Ascending aorta (tissue), 2 donors: ENCODE results near the gene SSU72. TPM values are rescaled to one million over a fixed set of nuclear protein-coding genes. Genes with fewer than 3 reads are reported as not detected.
"Not testable (repeated sequence)": the region's sequence is repeated elsewhere in the genome, so short reads cannot be mapped to it uniquely, and the experiment has no call there.

Source experiments
- DNase-seq, 2 donors: peaks; one replicate each; pipeline ENCODE4 v3.0.0-alpha.2; 2019; ENCODE audit warnings: low spot score in 2 of 2
- H3K27ac ChIP-seq, 2 donors: fragments of 200-600 bp; sonication (generic); one replicate each; pipeline ENCODE4 v1.5.1; 2016 to 2017; ENCODE audit warnings: mild to moderate bottlenecking in 1 of 2
- H3K27me3 ChIP-seq: fragments of 200-600 bp; sonication (generic); one replicate; pipeline ENCODE4 v1.5.1; 2017
- H3K36me3 ChIP-seq, 2 donors: fragments of 200-600 bp; sonication (generic); one replicate each; pipeline ENCODE4 v1.5.1; 2016
- H3K4me1 ChIP-seq, 2 donors: fragments of 200-600 bp; sonication (generic); one replicate each; pipeline ENCODE4 v1.5.1; 2016 to 2017; ENCODE audit warnings: mild to moderate bottlenecking in 1 of 2
- H3K4me3 ChIP-seq, 2 donors: fragments of 200-600 bp; sonication (generic); one replicate each; pipeline ENCODE4 v1.5.1; 2016 to 2017; ENCODE audit warnings: mild to moderate bottlenecking in 1 of 2
- H3K9me3 ChIP-seq, 2 donors: fragments of 200-600 bp; sonication (generic); one replicate each; pipeline ENCODE4 v1.5.1; 2016
- CTCF ChIP-seq, 3 experiments: fragments of 200-600 bp in 2 of 3; fragments of 450-650 bp in 1 of 3; sonication (generic) in 2 of 3; IDR thresholded peaks; one replicate each; pipeline ENCODE4 v1.5.1; 2016 to 2019; ENCODE audit warnings: antibody characterized with exemption in 3 of 3, mild to moderate bottlenecking in 1 of 3, moderate library complexity in 1 of 3
- intact Hi-C: fragments of 100-400 bp; cut with DNase I; formaldehyde crosslinking; loops from one replicate; pipeline ENCODE4 v1.15.1; 2023
- total RNA-seq: library from RNA; depleted of rRNA; stranded (reverse); fragments of >200 nt; gene quantifications from one replicate; pipeline ENCODE4 v1.1.0, GENCODE V29; 2016

The SSU72 gene
- total RNA-seq, 1 donor from 2014 or later, result 50.1 TPM

- no peaks in the 10 kb centered on the region for H3K9me3 ChIP-seq
- peaks cover 1 to 5% of the 10 kb centered on the region in 2 donors for H3K36me3 ChIP-seq
- intact Hi-C loops, result loop anchor here (1.0 to 10.0 kb wide), 6 partner anchors 40 to 396 kb away; partner anchors contain the start of genes ATAD3B, C1orf159, MIB2 and MRPL20
- H3K4me1 ChIP-seq, result peaks cover 0 to 7% of the 10 kb centered on the region in 2 donors
- no peaks in the 10 kb centered on the region for H3K27me3 ChIP-seq
- no peak for TF ChIP-seq CTCF (IDR thresholded peaks at IDR 0.05)
- H3K4me3 ChIP-seq, result peak within 1 kb of the TSS; percentile 81
- H3K27ac ChIP-seq, result peak within 1 kb of the TSS; percentile 85 to 93
- peak; percentile 89 to 99 for DNase-seq
Observed at GRCh38 chr1:1511533-1512285, 63.0 kb downstream of the SSU72 start, which contains the start of gene ATAD3A. Gene ATAD3A (plus strand): TSS chr1:1512162. CDS start chr1:1512269, 107 bp downstream.

GRCh38 chr1:1510912-1511532 is 63.6 kb downstream of the SSU72 start:
- H3K4me1 ChIP-seq, result peaks cover 0 to 7% of the 10 kb centered on the region in 2 donors
- H3K27ac ChIP-seq, result peak overlapping the region; percentile 85 to 93
- DNase-seq, result no peak
- intact Hi-C loops, result loop anchor here (1.0 to 10.0 kb wide), 4 partner anchors 40 to 396 kb away; partner anchors contain the start of genes ATAD3B, C1orf159 and MRPL20
- TF ChIP-seq CTCF (IDR thresholded peaks at IDR 0.05), result no peak
- peak overlapping the region; percentile 81 for H3K4me3 ChIP-seq
- no peaks in the 10 kb centered on the region for H3K27me3 ChIP-seq
- H3K9me3 ChIP-seq, result no peaks in the 10 kb centered on the region
- H3K36me3 ChIP-seq, result no peaks in the 10 kb centered on the region

- H3K9me3 ChIP-seq, result not testable (repeated sequence)
Observed at GRCh38 chr1:1509465-1509850, 65.2 kb downstream of the SSU72 start.

DNA sequence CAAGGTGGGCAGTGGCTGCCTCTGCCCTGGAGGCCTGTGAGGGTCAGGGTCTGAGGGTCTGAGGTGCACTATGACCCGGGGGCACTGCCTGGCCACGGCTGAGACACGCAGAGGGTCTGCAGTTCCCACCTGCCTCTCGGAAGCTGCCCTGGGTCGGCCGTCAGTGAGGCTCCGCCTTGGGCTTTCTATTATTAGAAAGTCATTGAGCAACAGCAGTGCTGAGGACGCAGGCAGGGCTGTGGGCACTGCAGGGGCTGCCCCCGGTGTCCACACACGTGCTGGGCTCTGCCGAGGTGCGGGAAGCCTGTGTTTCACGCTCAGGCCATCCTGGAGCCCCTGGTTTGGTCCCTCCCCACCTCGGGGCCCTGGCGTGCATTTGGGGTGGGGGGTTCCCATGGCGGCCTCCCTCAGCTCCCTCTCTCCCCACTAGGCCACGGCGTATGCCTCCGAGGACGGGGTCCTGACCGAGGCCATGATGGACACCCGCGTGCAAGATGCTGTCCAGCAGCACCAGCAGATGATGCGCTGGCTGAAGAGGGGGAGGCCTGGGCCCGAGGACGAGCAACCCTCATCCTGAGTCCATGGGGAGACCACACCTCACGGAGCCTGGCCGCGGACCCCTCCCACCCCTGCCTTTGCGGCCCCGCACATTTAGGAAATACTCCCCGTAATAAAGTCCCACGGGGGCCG is 65.7 kb downstream of the SSU72 start:
- H3K36me3 ChIP-seq, H3K4me3 ChIP-seq, H3K9me3 ChIP-seq, intact Hi-C loops, H3K27ac ChIP-seq, DNase-seq, H3K27me3 ChIP-seq: not testable (repeated sequence)
- H3K4me1 ChIP-seq, result peaks cover 0 to 10% of the 10 kb centered on the region in 2 donors

More at GRCh38 chr1:1509465-1509850, 65.2 kb downstream of the SSU72 start:
- H3K4me1 ChIP-seq, result peaks cover 0 to 10% of the 10 kb centered on the region in 2 donors
- DNase-seq, intact Hi-C loops, H3K27ac ChIP-seq, H3K36me3 ChIP-seq, H3K4me3 ChIP-seq, H3K27me3 ChIP-seq: not testable (repeated sequence)

DNA sequence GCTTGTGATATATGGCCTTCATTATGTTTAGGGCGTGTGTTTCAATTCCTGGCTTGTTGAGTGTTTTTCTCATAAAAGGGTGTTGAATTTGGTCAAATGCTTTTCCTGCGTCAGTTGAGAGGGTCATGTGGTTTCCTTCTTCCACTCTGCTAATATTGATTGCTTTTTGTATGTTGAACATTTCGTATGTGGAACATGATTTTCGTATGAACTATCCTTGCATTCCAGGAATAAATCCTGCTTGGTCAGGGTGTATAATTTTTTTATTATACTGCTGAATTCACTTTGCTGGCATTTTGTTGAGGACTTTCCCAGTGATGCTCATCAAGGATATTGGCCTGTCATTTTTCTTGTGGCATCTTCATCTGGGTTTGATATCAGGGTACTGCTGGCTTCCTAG is 67.4 kb downstream of the SSU72 start:
- intact Hi-C loops, result no loop called here
- H3K4me3 ChIP-seq, result no peak overlapping the region
- no peaks in the 10 kb centered on the region for H3K36me3 ChIP-seq
- H3K27me3 ChIP-seq, result no peaks in the 10 kb centered on the region
- no peak for DNase-seq
- no peak for TF ChIP-seq CTCF (IDR thresholded peaks at IDR 0.05)
- H3K4me1 ChIP-seq, result peaks cover 0 to 10% of the 10 kb centered on the region in 2 donors
- H3K27ac ChIP-seq, result no peak overlapping the region
- no peaks in the 10 kb centered on the region for H3K9me3 ChIP-seq

DNA sequence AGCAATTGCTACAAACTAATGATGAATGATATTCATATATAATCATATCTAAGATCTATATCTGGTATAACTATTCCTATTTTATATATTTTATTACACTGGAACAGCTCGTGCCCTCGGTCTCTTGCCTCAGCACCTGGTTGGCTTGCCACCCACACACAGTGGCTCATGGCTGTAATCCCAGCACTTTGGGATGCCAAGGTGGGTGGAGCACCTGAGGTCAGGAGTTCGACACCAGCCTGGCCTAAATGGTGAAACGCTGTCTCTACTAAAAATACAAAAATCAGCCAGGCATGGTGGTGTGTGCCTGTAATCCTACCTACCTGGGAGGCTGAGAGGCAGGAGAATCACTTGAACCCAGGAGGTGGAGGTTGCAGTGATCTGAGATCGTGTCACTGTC is 68.9 kb downstream of the SSU72 start:
- H3K4me3 ChIP-seq, H3K27me3 ChIP-seq, intact Hi-C loops, H3K4me1 ChIP-seq, H3K36me3 ChIP-seq, H3K9me3 ChIP-seq, DNase-seq: not testable (repeated sequence)
- peak overlapping the region in 1 of 2 donors; percentile 53 for H3K27ac ChIP-seq
